Stimulated activated CD4-positive, alpha-beta T cell treated with anti-CD3 and anti-CD28 coated beads, Interleukin-12 subunit alpha, Interleukin-12 subunit beta, amount 100 ng/mL, for 4 hours (primary cell): Measurements from ENCODE around the gene MATN1.
"Not testable (repeated sequence)": the region's sequence is repeated elsewhere in the genome, so short reads cannot be mapped to it uniquely, and the experiment has no call there.

Source experiments
- DNase-seq: peaks from one replicate; pipeline ENCODE4 v3.0.0-alpha.2; 2020

MATN1 gene

GRCh38 chr1:30723331-30723755 lies at the start of gene MATN1:
MATN1 (minus strand) TSS chr1:30723585; CDS start chr1:30723551, 34 bp downstream.
- DNase-seq = no peak

- DNase-seq = no peak
Measured at GRCh38 chr1:30771005-30771404, 47.6 kb upstream of the MATN1 start.

GRCh38 chr1:30770150-30770549 lies 46.8 kb upstream of the MATN1 start:
- no peak for DNase-seq

- DNase-seq = no peak
Measured at GRCh38 chr1:30768830-30769718, 45.7 kb upstream of the MATN1 start.

- DNase-seq = no peak
Measured at GRCh38 chr1:30768159-30768829, 44.9 kb upstream of the MATN1 start.

GRCh38 chr1:30766948-30767347 lies 43.6 kb upstream of the MATN1 start:
- not testable (repeated sequence) for DNase-seq

GRCh38 chr1:30765556-30766434 lies 42.4 kb upstream of the MATN1 start:
- no peak for DNase-seq

GRCh38 chr1:30764939-30765555 lies 41.7 kb upstream of the MATN1 start:
- DNase-seq = no peak

GRCh38 chr1:30764396-30764795 lies 41.0 kb upstream of the MATN1 start:
- DNase-seq = no peak

- DNase-seq = no peak
Measured at GRCh38 chr1:30763651-30764248, 40.4 kb upstream of the MATN1 start.

GRCh38 chr1:30762930-30763650 lies 39.7 kb upstream of the MATN1 start:
- no peak for DNase-seq

- no peak for DNase-seq
Measured at GRCh38 chr1:30762152-30762929, 39.0 kb upstream of the MATN1 start.

- no peak for DNase-seq
Measured at GRCh38 chr1:30761381-30762151, 38.2 kb upstream of the MATN1 start.

GRCh38 chr1:30760596-30761324 lies 37.4 kb upstream of the MATN1 start:
- DNase-seq = no peak

- no peak for DNase-seq
Measured at GRCh38 chr1:30759718-30760281, 36.4 kb upstream of the MATN1 start.

GRCh38 chr1:30758785-30759380 lies 35.5 kb upstream of the MATN1 start:
- DNase-seq = no peak

GRCh38 chr1:30758121-30758688 lies 34.8 kb upstream of the MATN1 start:
- DNase-seq = no peak
